Measurements from ENCODE around the gene CGN. TPM values are rescaled to one million over a fixed set of nuclear protein-coding genes. Genes with fewer than 3 reads are reported as not detected.

The CGN gene
- total and polyA plus RNA-seq, 2 experiments from 2014 or later, result 11.8 to 37.0 TPM

DNA sequence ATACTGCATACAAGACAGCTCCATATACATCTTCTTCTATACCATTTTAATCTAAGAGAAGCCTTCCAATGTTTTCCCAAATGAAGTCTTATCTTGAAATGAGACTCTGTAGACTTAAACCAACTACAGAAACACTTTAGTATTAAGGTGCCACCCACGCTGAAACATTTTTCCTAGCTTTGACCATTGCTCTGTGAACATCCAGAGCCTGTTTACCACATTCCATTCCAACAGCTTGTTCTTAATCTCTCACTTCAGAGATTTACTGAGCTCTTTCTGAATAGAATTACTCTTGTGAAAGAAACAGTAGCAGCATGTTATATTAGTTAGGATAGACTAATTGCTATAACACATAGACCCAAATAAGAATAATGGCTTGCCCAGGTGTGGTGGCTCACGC, 32.3 kb upstream of the CGN start (continued):
- TF ChIP-seq, protein P1, sequence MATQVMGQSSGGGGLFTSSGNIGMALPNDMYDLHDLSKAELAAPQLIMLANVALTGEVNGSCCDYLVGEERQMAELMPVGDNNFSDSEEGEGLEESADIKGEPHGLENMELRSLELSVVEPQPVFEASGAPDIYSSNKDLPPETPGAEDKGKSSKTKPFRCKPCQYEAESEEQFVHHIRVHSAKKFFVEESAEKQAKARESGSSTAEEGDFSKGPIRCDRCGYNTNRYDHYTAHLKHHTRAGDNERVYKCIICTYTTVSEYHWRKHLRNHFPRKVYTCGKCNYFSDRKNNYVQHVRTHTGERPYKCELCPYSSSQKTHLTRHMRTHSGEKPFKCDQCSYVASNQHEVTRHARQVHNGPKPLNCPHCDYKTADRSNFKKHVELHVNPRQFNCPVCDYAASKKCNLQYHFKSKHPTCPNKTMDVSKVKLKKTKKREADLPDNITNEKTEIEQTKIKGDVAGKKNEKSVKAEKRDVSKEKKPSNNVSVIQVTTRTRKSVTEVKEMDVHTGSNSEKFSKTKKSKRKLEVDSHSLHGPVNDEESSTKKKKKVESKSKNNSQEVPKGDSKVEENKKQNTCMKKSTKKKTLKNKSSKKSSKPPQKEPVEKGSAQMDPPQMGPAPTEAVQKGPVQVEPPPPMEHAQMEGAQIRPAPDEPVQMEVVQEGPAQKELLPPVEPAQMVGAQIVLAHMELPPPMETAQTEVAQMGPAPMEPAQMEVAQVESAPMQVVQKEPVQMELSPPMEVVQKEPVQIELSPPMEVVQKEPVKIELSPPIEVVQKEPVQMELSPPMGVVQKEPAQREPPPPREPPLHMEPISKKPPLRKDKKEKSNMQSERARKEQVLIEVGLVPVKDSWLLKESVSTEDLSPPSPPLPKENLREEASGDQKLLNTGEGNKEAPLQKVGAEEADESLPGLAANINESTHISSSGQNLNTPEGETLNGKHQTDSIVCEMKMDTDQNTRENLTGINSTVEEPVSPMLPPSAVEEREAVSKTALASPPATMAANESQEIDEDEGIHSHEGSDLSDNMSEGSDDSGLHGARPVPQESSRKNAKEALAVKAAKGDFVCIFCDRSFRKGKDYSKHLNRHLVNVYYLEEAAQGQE (IDR thresholded peaks at IDR 0.05; ENCODE audit: unreplicated experiment), result no peak

DNA sequence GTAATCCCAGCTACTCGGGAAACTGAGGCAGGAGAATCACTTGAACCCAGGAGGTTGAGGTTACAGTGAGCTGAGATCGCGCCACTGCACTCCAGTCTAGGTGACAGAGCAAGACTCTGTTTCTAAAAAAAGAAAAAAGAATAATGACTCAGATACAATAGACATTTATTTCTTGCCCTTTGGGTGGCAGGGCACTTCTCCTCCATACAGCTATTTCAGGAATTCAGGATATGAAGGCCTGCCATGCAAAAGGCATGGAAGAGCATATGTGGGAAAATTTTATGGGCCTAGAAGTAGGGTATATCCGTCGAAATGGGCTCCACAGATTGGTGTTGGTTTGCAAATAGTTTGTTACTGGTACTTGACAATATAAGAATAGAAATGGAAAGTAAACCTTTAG, 31.7 kb upstream of the CGN start:
- Histone ChIP-seq H3K79me2 (replicated peaks; ENCODE audit: insufficient read depth) (no peaks in the 10 kb centered on the region), H2AFZ (no peak overlapping the region), H3K4me3 (no peak overlapping the region), H3F3A (replicated peaks; ENCODE audit: low read depth) (no peaks in the 10 kb centered on the region), H3K9me2 (ENCODE audit: insufficient read depth) (no peaks in the 10 kb centered on the region), H3K27me3 (ENCODE audit: insufficient read depth) (no peaks in the 10 kb centered on the region), H3K4me1 (ENCODE audit: insufficient read depth) (no peaks in the 10 kb centered on the region), H3K36me3 (ENCODE audit: insufficient read depth) (no peaks in the 10 kb centered on the region), H4K20me1 (replicated peaks; ENCODE audit: insufficient read depth) (no peaks in the 10 kb centered on the region), H3K27ac (ENCODE audit: low read depth) (no peak overlapping the region), H3K4me2 (no peak overlapping the region)
- H3K4me3 Mint-ChIP-seq, result no peak overlapping the region
- H3K27ac Mint-ChIP-seq, result no peak overlapping the region
- H3K36me3 Mint-ChIP-seq (ENCODE audit: low read depth), result no peaks in the 10 kb centered on the region
- DNase-seq (ENCODE audit: low spot score) (no peak), ATAC-seq (no peak)
- H3K4me1 Mint-ChIP-seq, result peaks cover 2% of the 10 kb centered on the region; the same call in 1 of the 3 replicates
- H3K9me3 Mint-ChIP-seq, result no peaks in the 10 kb centered on the region; the same call in 2 of the 3 replicates
- peaks cover 2% of the 10 kb centered on the region for H3K27me3 Mint-ChIP-seq (ENCODE audit: insufficient read depth, low read depth, poor library complexity)
- TF ChIP-seq NANOG (IDR thresholded peaks at IDR 0.05; ENCODE audit: borderline replicate concordance) (no peak), ZNF331 (CRISPR knock-in tag; IDR thresholded peaks at IDR 0.05; ENCODE audit: low read depth) (no peak), POLR2AphosphoS5 (IDR thresholded peaks at IDR 0.05; ENCODE audit: low read depth) (no peak), CREB1 (CRISPR knock-in tag; IDR thresholded peaks at IDR 0.05; ENCODE audit: low read depth) (no peak), ZNF114 (CRISPR knock-in tag; IDR thresholded peaks at IDR 0.05) (no peak), EZH2phosphoT487 (IDR thresholded peaks at IDR 0.05; ENCODE audit: unreplicated experiment) (no peak)
- TF ChIP-seq, protein P1 (IDR thresholded peaks at IDR 0.05; ENCODE audit: unreplicated experiment), result no peak
- TF ChIP-seq, protein P2, sequence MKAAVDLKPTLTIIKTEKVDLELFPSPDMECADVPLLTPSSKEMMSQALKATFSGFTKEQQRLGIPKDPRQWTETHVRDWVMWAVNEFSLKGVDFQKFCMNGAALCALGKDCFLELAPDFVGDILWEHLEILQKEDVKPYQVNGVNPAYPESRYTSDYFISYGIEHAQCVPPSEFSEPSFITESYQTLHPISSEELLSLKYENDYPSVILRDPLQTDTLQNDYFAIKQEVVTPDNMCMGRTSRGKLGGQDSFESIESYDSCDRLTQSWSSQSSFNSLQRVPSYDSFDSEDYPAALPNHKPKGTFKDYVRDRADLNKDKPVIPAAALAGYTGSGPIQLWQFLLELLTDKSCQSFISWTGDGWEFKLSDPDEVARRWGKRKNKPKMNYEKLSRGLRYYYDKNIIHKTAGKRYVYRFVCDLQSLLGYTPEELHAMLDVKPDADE (IDR thresholded peaks at IDR 0.05), result no peak
- TF ChIP-seq, protein P3, sequence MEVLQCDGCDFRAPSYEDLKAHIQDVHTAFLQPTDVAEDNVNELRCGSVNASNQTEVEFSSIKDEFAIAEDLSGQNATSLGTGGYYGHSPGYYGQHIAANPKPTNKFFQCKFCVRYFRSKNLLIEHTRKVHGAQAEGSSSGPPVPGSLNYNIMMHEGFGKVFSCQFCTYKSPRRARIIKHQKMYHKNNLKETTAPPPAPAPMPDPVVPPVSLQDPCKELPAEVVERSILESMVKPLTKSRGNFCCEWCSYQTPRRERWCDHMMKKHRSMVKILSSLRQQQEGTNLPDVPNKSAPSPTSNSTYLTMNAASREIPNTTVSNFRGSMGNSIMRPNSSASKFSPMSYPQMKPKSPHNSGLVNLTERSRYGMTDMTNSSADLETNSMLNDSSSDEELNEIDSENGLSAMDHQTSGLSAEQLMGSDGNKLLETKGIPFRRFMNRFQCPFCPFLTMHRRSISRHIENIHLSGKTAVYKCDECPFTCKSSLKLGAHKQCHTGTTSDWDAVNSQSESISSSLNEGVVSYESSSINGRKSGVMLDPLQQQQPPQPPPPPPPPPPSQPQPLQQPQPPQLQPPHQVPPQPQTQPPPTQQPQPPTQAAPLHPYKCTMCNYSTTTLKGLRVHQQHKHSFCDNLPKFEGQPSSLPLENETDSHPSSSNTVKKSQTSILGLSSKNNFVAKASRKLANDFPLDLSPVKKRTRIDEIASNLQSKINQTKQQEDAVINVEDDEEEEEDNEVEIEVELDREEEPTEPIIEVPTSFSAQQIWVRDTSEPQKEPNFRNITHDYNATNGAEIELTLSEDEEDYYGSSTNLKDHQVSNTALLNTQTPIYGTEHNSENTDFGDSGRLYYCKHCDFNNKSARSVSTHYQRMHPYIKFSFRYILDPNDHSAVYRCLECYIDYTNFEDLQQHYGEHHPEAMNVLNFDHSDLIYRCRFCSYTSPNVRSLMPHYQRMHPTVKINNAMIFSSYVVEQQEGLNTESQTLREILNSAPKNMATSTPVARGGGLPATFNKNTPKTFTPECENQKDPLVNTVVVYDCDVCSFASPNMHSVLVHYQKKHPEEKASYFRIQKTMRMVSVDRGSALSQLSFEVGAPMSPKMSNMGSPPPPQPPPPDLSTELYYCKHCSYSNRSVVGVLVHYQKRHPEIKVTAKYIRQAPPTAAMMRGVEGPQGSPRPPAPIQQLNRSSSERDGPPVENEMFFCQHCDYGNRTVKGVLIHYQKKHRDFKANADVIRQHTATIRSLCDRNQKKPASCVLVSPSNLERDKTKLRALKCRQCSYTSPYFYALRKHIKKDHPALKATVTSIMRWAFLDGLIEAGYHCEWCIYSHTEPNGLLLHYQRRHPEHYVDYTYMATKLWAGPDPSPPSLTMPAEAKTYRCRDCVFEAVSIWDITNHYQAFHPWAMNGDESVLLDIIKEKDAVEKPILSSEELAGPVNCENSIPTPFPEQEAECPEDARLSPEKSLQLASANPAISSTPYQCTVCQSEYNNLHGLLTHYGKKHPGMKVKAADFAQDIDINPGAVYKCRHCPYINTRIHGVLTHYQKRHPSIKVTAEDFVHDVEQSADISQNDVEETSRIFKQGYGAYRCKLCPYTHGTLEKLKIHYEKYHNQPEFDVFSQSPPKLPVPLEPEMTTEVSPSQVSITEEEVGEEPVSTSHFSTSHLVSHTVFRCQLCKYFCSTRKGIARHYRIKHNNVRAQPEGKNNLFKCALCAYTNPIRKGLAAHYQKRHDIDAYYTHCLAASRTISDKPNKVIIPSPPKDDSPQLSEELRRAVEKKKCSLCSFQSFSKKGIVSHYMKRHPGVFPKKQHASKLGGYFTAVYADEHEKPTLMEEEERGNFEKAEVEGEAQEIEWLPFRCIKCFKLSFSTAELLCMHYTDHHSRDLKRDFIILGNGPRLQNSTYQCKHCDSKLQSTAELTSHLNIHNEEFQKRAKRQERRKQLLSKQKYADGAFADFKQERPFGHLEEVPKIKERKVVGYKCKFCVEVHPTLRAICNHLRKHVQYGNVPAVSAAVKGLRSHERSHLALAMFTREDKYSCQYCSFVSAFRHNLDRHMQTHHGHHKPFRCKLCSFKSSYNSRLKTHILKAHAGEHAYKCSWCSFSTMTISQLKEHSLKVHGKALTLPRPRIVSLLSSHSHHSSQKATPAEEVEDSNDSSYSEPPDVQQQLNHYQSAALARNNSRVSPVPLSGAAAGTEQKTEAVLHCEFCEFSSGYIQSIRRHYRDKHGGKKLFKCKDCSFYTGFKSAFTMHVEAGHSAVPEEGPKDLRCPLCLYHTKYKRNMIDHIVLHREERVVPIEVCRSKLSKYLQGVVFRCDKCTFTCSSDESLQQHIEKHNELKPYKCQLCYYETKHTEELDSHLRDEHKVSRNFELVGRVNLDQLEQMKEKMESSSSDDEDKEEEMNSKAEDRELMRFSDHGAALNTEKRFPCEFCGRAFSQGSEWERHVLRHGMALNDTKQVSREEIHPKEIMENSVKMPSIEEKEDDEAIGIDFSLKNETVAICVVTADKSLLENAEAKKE (CRISPR knock-in tag; IDR thresholded peaks at IDR 0.05), result no peak

Data from GM23338 (cell line).